Suppressor macrophage treated with lipopolysaccharide for 1 hour (primary cell): ENCODE data around the gene CREB3L1.
A peak's percentile ranks its signal among the peaks of the same experiment; 100 is the strongest.

Experiments
- DNase-seq, 3 donors: peaks; one replicate each; pipeline ENCODE4 v3.0.0-alpha.2; 2020 to 2022

CREB3L1 gene

GRCh38 chr11:46275964-46276641, 1.4 kb upstream of the CREB3L1 start:
- DNase-seq, result no peak

- peak in 2 of 3 donors; percentile 45 to 56 for DNase-seq
Observed at GRCh38 chr11:46277313-46277621, 195 bp upstream of the CREB3L1 start.

- peak; percentile 41 to 68 (median 43) for DNase-seq
Observed at GRCh38 chr11:46278387-46279125, 1.1 kb downstream of the CREB3L1 start.

GRCh38 chr11:46279126-46280099, 2.0 kb downstream of the CREB3L1 start:
- DNase-seq, result no peak

- DNase-seq, result no peak
Observed at GRCh38 chr11:46280706-46281105, 3.2 kb downstream of the CREB3L1 start.

- peak in 1 of 3 donors; percentile 44 for DNase-seq
Observed at GRCh38 chr11:46281371-46281831, 3.9 kb downstream of the CREB3L1 start.

GRCh38 chr11:46285173-46285572, 7.7 kb downstream of the CREB3L1 start:
- DNase-seq, result no peak

GRCh38 chr11:46285594-46286033, 8.2 kb downstream of the CREB3L1 start:
- no peak for DNase-seq

- DNase-seq, result no peak
Observed at GRCh38 chr11:46286789-46287188, 9.3 kb downstream of the CREB3L1 start.

GRCh38 chr11:46288451-46288850, 11.0 kb downstream of the CREB3L1 start:
- DNase-seq, result no peak

GRCh38 chr11:46290011-46290410, 12.5 kb downstream of the CREB3L1 start:
- peak; percentile 45 to 65 (median 60) for DNase-seq

GRCh38 chr11:46290598-46291309, 13.3 kb downstream of the CREB3L1 start:
- DNase-seq, result peak in 1 of 3 donors; percentile 54

- no peak for DNase-seq
Observed at GRCh38 chr11:46291441-46292150, 14.1 kb downstream of the CREB3L1 start.

GRCh38 chr11:46293066-46293465, 15.6 kb downstream of the CREB3L1 start:
- DNase-seq, result no peak

- peak; percentile 11 to 37 (median 31) for DNase-seq
Observed at GRCh38 chr11:46293641-46294103, 16.2 kb downstream of the CREB3L1 start.

GRCh38 chr11:46294365-46295309, 17.2 kb downstream of the CREB3L1 start:
- DNase-seq, result no peak

- peak; percentile 72 to 87 (median 74) for DNase-seq
Observed at GRCh38 chr11:46295312-46296058, 18.0 kb downstream of the CREB3L1 start.

GRCh38 chr11:46296059-46296527, 18.6 kb downstream of the CREB3L1 start:
- no peak for DNase-seq
